HepG2 (cell line): ENCODE measurements around the gene NIPAL1.

Experiments
- MYC ChIP-seq: sonication (generic); formaldehyde crosslinking; IDR thresholded peaks from 2 replicates; pipeline ENCODE4 v1.9.0; 2021; ENCODE audit warnings: missing genetic modification reagents, borderline replicate concordance
- MYNN ChIP-seq: sonication (generic); formaldehyde crosslinking; IDR thresholded peaks from 2 replicates; pipeline ENCODE4 v1.4.0; 2020; ENCODE audit warnings: mild to moderate bottlenecking, low read depth, missing genetic modification reagents
- POLR2A ChIP-seq, 2 experiments: IDR thresholded peaks; 2 replicates each; pipeline ENCODE4 v1.6.1; 2011; ENCODE audit warnings: low read depth in 2 of 2, low read length in 2 of 2, mild to moderate bottlenecking in 1 of 2, moderate library complexity in 1 of 2; ENCODE audit not compliant: insufficient read depth in 1 of 2
- RFX5 ChIP-seq: IDR thresholded peaks from 2 replicates; pipeline ENCODE4 v1.6.1; 2011; ENCODE audit warnings: low read depth, low read length, improper control_type of control experiment
- TCF12 ChIP-seq, 2 experiments: fragments of 450-650 bp in 1 of 2; sonication (generic) in 1 of 2; formaldehyde crosslinking in 1 of 2; IDR thresholded peaks; 2 replicates each; pipeline versions ENCODE4 v1.6.1 to v1.8.0; 2017 to 2022; ENCODE audit warnings: antibody characterized with exemption in 1 of 2, mild to moderate bottlenecking in 1 of 2, missing genetic modification reagents in 1 of 2, moderate library complexity in 1 of 2
- TF ChIP-seq, protein P1 (sequence below): sonication (generic); formaldehyde crosslinking; IDR thresholded peaks from 2 replicates; pipeline ENCODE4 v1.5.0; 2020; ENCODE audit warnings: mild to moderate bottlenecking, missing genetic modification reagents, moderate library complexity
- TF ChIP-seq, protein P2 (sequence below): IDR thresholded peaks from 2 replicates; pipeline ENCODE4 v1.6.1; 2016; ENCODE audit warnings: low read depth, borderline replicate concordance

DNA sequence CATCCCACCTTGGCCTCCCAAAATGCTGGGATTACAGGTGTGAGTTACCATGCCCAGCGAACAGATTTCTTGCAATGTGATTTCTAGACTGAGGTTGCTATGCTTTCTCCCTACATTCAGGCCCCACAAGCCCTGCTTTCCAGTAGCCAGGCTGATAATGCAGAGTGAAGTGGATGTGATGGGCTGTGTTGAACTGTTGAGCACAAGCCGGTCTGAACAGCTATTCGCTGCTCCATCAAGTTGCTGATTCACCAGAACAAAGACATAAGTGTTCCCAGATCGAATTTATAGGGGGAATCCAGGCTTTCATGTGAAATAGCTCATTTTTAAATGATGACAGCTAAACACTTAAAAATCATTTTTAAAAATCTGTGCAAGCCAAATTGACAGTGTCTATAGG lies 8.0 kb downstream of the NIPAL1 start:
- TF ChIP-seq MYC (CRISPR knock-in tag) (no peak), POLR2A (IDR thresholded peaks at IDR 0.05; ENCODE audit: insufficient read depth in 1 of 2, low read depth in 2 of 2, low read length in 2 of 2) (no peak), MYNN (CRISPR knock-in tag) (no peak), TCF12 (IDR thresholded peaks at IDR 0.05) (no peak), TCF12 (CRISPR knock-in tag; IDR thresholded peaks at IDR 0.05) (no peak), RFX5 (no peak)
- TF ChIP-seq, protein P1, sequence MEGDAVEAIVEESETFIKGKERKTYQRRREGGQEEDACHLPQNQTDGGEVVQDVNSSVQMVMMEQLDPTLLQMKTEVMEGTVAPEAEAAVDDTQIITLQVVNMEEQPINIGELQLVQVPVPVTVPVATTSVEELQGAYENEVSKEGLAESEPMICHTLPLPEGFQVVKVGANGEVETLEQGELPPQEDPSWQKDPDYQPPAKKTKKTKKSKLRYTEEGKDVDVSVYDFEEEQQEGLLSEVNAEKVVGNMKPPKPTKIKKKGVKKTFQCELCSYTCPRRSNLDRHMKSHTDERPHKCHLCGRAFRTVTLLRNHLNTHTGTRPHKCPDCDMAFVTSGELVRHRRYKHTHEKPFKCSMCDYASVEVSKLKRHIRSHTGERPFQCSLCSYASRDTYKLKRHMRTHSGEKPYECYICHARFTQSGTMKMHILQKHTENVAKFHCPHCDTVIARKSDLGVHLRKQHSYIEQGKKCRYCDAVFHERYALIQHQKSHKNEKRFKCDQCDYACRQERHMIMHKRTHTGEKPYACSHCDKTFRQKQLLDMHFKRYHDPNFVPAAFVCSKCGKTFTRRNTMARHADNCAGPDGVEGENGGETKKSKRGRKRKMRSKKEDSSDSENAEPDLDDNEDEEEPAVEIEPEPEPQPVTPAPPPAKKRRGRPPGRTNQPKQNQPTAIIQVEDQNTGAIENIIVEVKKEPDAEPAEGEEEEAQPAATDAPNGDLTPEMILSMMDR (CRISPR knock-in tag) = no peak
- TF ChIP-seq, protein P2, sequence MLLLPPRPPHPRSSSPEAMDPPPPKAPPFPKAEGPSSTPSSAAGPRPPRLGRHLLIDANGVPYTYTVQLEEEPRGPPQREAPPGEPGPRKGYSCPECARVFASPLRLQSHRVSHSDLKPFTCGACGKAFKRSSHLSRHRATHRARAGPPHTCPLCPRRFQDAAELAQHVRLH (CRISPR knock-in tag) = no peak
